Esophagus squamous epithelium (tissue), 4 donors: Measurements from ENCODE around the gene TRIM29.

Experiments
- CTCF ChIP-seq, 6 experiments: fragments of 450-650 bp in 4 of 6; fragments of 200-600 bp in 2 of 6; sonication (generic) in 2 of 6; IDR thresholded peaks; one replicate each; pipeline ENCODE4 v1.5.1; 2016 to 2019; ENCODE audit warnings: antibody characterized with exemption in 6 of 6, mild to moderate bottlenecking in 4 of 6, moderate library complexity in 4 of 6
- POLR2A ChIP-seq, 4 donors: fragments of 450-650 bp; IDR thresholded peaks; one replicate each; pipeline ENCODE4 v1.6.1; 2017; ENCODE audit warnings: antibody characterized with exemption in 4 of 4, mild to moderate bottlenecking in 4 of 4, moderate library complexity in 3 of 4

GRCh38 chr11:120178561-120179056 is 40.7 kb upstream of the TRIM29 start:
- TF ChIP-seq POLR2A (IDR thresholded peaks at IDR 0.05) (no peak), CTCF (IDR thresholded peaks at IDR 0.05) (no peak)
